Bone marrow (tissue), 2 donors: Measurements from ENCODE around the gene PDLIM4.

ENCODE experiments used
- DNase-seq, 2 donors: peaks; one replicate each; lab custom pipeline; 2025; lab: John Stamatoyannopoulos, UW

PDLIM4 gene

DNA sequence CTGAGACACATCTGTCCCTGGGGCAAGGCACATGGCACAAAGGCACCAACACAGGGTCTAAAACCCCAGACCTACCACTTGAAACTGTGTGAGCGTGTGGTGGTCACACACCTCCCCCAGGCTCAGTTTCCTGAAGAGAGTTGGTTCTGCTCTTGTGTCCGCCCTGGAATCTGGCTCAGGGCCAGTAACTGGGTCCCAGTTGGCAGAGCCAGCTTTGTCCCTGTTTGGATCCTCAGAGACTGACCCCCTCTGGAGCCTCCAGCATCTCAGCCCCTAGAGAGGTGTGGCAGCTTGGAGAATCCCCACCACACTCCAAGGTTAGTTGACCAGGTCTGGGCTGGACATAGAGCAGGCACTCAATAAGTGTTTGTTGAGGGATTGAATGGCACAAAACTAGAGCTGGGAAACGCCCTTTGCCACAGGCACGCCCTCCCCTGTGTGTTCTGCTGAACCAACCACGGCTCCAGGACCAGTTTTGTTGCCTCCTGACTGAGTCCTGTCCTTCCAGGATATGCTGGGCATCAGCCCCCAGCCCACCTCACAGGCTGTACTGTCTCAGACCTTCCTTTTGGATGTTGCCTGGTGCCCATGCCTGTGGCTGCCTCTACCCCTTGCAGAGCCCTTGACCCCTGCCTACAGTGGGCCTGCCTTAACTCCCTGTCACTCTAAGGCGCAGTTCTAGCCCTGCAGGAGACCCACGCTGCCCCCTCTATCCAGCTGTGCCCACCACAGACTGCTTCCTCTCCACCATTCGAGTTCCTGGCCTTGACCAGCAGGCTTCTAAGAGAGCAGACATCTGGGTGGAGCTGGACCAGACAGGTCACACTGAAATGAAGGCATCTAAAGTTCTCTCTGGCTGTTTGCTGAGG lies 3.8 kb upstream of the PDLIM4 start:
- no peak for DNase-seq

- DNase-seq, result no peak
These were observed 3.0 kb upstream of the PDLIM4 start for GRCh38 chr5:132254321-132254977.

GRCh38 chr5:132256086-132256782 lies 1.3 kb upstream of the PDLIM4 start:
- no peak for DNase-seq

DNA sequence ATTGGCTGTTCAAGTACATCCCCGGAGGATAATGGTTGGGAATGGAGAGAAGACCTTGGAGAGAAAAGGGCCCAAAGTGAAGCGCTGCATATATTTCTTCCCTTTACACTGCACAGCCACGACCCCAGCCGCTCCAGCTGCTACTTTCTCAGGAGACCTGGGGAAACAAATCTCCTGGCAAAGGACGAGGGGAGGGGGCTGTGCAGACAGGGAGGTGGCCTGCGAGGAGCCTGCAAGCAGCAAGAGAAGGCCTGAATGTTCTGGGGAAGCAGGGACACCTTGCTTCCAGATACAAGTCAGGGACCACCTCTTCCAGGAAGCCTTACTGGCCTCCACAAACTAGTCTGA lies 739 bp upstream of the PDLIM4 start:
- no peak for DNase-seq

- DNase-seq, result no peak
These were observed 889 bp downstream of the PDLIM4 start for GRCh38 chr5:132258102-132259068.

- no peak for DNase-seq
These were observed 1.8 kb downstream of the PDLIM4 start for GRCh38 chr5:132259069-132259851.

GRCh38 chr5:132260051-132260450 lies 2.6 kb downstream of the PDLIM4 start:
- no peak for DNase-seq

DNA sequence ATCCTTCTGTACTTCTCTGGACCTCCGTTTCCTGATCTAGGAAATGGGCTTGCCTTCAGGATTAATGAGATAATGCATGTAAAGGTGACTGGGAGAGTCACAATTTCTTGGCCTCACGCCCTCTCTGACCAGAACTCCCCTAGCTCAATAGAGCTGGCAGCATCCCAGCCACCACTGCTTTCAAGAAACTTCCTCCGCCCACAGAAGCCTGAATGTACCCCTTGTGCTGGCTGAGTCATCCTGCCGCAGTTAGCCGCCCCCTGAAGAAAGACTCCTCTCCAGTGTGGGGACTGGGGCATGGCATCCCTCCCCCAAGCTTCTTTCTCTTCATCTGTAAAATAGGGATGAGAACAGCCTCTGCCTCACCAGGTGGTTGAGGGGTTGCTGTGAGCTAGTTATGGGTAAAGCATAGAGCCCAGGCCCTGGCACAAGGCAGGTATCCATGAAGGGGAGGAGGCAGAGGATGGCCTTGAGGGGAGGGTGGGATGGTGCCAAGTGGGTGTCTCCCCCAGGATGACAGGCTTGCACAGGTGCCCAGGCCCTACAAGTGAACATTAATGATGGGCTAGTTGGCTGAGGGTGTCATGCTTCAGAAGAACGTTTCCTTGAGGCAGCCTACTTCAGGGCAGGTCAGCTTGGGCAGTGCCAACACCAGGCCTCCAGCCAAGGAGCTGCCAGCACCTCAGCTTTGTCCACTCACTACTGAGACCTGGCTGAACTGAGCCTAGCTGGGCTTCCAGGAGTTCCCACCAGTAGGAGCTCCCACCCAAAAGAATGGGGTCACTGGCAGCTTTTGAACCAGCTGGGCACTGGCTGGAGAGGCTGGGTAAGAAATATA lies 3.4 kb downstream of the PDLIM4 start:
- DNase-seq, result peak in 1 of 2 donors; percentile 46

DNA sequence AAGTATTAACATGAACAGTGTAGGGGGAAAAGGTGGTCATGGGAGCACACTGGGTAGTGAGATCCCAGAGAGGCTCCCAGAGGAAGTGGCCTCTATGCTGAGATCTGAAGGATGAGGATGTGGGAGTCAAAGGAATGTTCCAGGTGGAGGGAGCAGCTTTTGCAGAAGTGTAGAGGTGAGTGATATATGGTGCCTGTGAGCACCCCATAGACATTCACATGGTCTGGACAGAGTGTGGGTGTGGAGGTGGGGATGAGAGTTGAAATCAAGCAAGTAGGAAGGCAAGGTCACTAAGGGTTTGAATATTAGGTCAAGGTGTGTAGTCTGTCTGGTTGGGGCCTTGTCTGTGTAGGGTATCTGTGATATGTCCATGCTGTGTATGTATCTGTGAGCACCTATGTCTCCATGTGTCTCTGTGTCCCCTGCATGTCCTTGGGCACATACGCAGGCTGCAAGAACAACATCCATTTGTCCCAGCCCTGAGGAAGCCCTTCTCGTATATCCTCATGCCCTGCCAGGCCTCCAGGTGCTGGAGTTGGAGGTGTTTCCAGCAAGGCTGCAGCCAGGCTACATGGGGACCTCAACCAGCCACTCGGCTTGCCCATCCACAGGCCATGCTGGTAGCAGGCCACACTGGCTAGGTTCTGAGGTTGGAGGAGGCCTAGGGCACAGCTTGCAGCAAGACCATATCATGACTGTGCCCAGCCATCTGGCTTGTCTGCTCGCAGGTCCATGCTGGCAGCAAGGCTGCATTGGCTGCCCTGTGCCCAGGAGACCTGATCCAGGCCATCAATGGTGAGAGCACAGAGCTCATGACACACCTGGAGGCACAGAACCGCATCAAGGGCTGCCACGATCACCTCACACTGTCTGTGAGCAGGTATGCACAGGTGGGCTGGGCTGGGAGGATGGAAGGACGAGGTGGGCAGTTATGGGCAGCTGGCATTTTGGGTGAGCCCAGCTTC lies 4.7 kb downstream of the PDLIM4 start:
- DNase-seq, result no peak

- DNase-seq, result no peak
These were observed 5.5 kb downstream of the PDLIM4 start for GRCh38 chr5:132262882-132263547.

GRCh38 chr5:132263548-132264261 lies 6.2 kb downstream of the PDLIM4 start:
- no peak for DNase-seq

DNA sequence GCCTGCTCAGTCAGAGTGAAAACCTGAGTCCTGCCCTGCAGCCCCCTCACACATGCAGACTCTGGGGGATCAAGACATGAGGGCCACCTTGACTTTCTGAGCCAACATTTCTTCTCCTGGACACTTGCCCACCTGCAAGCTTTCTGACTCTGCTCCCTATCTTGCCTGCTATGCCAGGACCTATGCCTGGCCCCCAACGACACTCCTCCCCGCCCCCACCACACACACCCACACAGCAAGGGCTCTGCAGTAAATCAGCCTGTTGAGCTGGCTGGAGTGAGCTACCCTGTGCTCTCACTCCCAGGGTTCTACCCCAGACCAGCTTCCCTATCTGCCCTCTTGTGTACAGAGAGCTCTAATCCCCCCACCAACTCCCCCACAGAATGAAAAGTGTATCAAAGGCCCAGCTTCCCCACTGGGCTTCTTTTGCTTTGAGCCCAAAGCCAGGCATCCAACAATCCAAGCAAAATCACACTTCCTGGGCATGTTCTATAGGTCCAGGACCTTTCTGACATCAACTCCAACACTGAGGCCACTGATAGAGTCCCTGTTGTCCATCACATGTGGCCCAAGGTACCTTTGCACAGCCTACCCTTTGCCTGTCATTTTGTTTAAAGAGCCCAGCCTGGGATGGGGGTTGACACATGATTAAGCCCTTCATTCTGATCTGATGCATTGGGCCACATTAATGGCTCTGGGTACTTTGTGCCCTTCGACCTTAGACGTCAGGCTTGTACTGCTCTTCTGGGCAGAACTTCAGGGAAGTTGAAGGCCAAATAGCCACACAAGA lies 7.2 kb downstream of the PDLIM4 start:
- DNase-seq, result no peak

DNA sequence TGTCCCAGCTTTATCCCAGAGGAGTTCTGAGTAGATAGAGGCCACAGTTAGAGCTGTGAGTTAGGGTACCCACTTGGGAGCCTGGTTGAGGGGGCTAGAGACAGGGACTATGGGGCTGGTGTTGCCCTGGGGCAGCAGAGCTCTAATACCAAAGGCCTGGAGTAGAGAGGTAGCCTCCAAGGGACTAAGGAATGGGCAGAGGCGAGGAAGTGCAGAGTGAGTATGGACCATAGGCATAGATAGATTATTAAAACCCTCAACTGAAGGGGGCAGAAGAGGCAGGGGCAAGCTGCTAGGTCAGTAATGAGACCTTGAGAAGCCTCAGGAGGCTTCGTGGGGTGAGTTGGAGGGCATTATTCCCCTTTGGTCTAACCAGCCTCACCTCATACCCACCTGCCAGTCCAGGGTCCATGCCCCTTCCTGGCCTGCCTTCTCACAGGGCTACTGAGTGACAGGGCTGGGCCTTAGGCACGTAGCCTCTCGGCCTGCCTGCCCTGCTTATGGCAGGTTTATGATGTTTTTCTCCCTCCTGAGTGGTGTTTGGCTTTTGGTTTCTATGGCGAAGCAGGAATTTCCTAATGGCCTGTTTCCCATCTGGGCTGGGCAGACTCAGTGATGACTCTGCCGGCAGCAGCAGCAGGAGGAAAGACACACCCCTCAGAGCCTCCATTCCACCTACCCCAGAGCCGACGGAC lies 8.0 kb downstream of the PDLIM4 start:
- DNase-seq, result no peak

DNA sequence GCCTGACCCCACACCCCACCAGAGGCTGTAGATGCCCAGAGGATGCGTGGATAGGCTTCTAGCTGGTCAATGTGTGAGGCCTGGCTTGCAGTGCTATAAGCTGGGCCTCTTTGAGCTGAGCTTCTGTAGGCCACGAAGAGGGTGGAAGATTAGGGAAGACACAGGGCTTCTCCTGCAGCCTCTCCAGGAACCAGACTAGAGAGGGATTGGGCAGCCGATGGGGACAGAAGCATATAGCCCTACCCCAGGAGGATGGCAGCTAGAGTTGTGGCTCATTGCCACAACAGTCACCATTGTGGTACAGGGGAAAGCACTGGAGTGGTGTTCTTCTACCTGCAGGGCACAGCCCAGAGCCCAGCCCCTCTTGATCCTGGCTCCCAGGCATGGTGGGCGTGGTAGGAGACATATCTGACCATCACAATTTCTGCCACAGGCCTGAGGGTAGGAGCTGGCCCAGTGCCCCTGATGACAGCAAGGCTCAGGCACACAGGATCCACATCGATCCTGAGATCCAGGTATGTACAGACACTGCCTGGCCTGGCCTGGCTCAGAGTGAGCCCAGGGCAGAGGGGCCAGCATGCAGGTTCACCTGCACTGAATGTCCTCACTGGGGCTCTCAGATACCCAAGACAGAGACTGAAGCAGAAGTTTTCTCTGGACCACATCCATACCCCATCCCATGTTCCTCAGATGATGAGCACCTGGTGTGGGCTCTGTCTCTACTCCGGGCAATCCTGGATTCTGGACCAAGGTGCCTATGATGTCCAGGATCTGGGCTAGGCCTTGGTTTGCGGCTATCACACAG lies 8.7 kb downstream of the PDLIM4 start:
- DNase-seq, result no peak

- DNase-seq, result no peak
These were observed 9.3 kb downstream of the PDLIM4 start for GRCh38 chr5:132266836-132267160.
